ENCODE data around the gene RASA3. TPM values are rescaled to one million over a fixed set of nuclear protein-coding genes. Genes with fewer than 3 reads are reported as not detected.

The RASA3 gene
- total and polyA plus RNA-seq, 2 of the 8 experiments (the other 6 are each of a cell fraction or from before 2014, with no cell fraction given): 7.5 to 21.9 TPM

- WGBS, 2 experiments (ENCODE audit: extremely low coverage in 1 of 2, insufficient coverage in 1 of 2, insufficient read length in 1 of 2, insufficient replicate concordance in 2 of 2, low coverage in 1 of 2, low lambda C conversion rate in 2 of 2, missing lambda C conversion rate in 1 of 2): 81% methylated on average over 40 of the region's 40 CpGs; no CpG with 5 or more reads in 1 of the 2 experiments
- Histone ChIP-seq H3K23ac (ENCODE audit: insufficient read length) (no peak overlapping the region), H4K8ac (ENCODE audit: extremely low read depth, insufficient read depth, low read length) (no peak overlapping the region), H3K9ac (replicated peaks in 1 of 4; ENCODE audit: extremely low read depth in 1 of 4, low read depth in 3 of 4, low read length in 3 of 4) (peak overlapping the region in 1 of 4 experiments; percentile 11; a peak in 1 of 7 replicates), H3K4me2 (ENCODE audit: insufficient read depth in 1 of 2, low read depth in 2 of 2, low read length in 2 of 2) (0 out of 4 replicates have a peak overlapping the region, but pooled peaks of 1 of the 2 experiments have one; percentile 17), H2BK120ac (replicated peaks; ENCODE audit: low read depth, low read length) (no peak overlapping the region), H4K91ac (replicated peaks; ENCODE audit: insufficient read length, low read length) (no peak overlapping the region), H3K18ac (ENCODE audit: extremely low read depth, low read length) (no peak overlapping the region), H2AK5ac (ENCODE audit: low read depth, low read length) (no peak overlapping the region), H3K4me3 (ENCODE audit: extremely low read depth in 1 of 4, insufficient read depth in 2 of 4, low read depth in 3 of 4, low read length in 4 of 4) (no peak overlapping the region), H2AFZ (ENCODE audit: low read length) (no peak overlapping the region), H3K27ac (ENCODE audit: low read depth, low read length) (no peak overlapping the region), H3K27me3 (replicated peaks in 1 of 4; ENCODE audit: control insufficient read depth in 3 of 4, extremely low read depth in 1 of 4, insufficient read depth in 3 of 4, low read length in 3 of 4) (no peaks in the 10 kb centered on the region), H2BK20ac (ENCODE audit: low read length) (no peak overlapping the region), H3K4ac (replicated peaks; ENCODE audit: insufficient read length, low read depth, low read length) (no peak overlapping the region), H2BK12ac (ENCODE audit: low read depth, low read length) (no peak overlapping the region), H3K56ac (replicated peaks; ENCODE audit: insufficient read length, low read depth, low read length) (no peak overlapping the region), H2BK15ac (ENCODE audit: low read length) (no peak overlapping the region), H4K5ac (ENCODE audit: insufficient read length, low read depth, low read length) (no peak overlapping the region), H3K79me2 (ENCODE audit: control insufficient read depth in 1 of 2, insufficient read depth in 2 of 2, low read length in 2 of 2) (peaks cover 0 to 3% of the 10 kb centered on the region in 2 experiments; a peak in 1 of 4 replicates), H3K79me1 (ENCODE audit: low read depth, low read length) (peaks cover 13% of the 10 kb centered on the region), H3K23me2 (ENCODE audit: low read depth, low read length) (no peaks in the 10 kb centered on the region; the same call in 1 of the 2 replicates), H3K14ac (ENCODE audit: insufficient read length) (no peak overlapping the region), H3K36me3 (ENCODE audit: control insufficient read depth in 2 of 4, insufficient read depth in 4 of 4, low read length in 3 of 4) (no peaks in the 10 kb centered on the region), H4K20me1 (replicated peaks in 1 of 2; ENCODE audit: control insufficient read depth in 1 of 2, insufficient read depth in 2 of 2, low read length in 2 of 2) (peaks cover 0 to 3% of the 10 kb centered on the region in 2 experiments), H2BK5ac (ENCODE audit: low read depth, low read length) (no peak overlapping the region), H3K9me3 (ENCODE audit: insufficient read depth in 2 of 2, low read depth in 1 of 2, low read length in 1 of 2) (peaks cover 0 to 3% of the 10 kb centered on the region in 2 experiments; a peak in 1 of 4 replicates), H3K4me1 (replicated peaks in 1 of 4; ENCODE audit: control insufficient read depth in 3 of 4, insufficient read depth in 4 of 4, low read length in 3 of 4) (peaks cover 0 to 20% (median 11%) of the 10 kb centered on the region in 4 experiments; a peak in 6 of 7 replicates)
- CTCF ChIA-PET (ENCODE audit: partially characterized antibody): interaction anchor here (0.8 kb wide), 1 partner anchor 61 kb away, joined by 4 read pairs; no protein-coding TSS in a partner anchor
- POLR2A ChIA-PET (ENCODE audit: partially characterized antibody): interaction anchor here (0.9 kb wide), 1 partner anchor 11 kb away, joined by 4 read pairs; no protein-coding TSS in a partner anchor
- FAIRE-seq (no peak), DNase-seq (ENCODE audit: low read depth in 1 of 2, low spot score in 2 of 2) (no peak)
- TF ChIP-seq SIN3A (conservative IDR thresholded peaks at IDR 0.05 in 1 of 2, IDR thresholded peaks at IDR 0.05 in 1 of 2; ENCODE audit: low read depth in 1 of 2, low read length in 2 of 2) (no peak), RFX5 (IDR thresholded peaks at IDR 0.05; ENCODE audit: borderline replicate concordance, low read depth, low read length) (no peak), POU5F1 (IDR thresholded peaks at IDR 0.05; ENCODE audit: low read depth, low read length) (no peak), TCF12 (IDR thresholded peaks at IDR 0.05; ENCODE audit: low read depth, low read length) (no peak), EGR1 (IDR thresholded peaks at IDR 0.05; ENCODE audit: borderline replicate concordance, low read depth, low read length) (no peak), SAP30 (IDR thresholded peaks at IDR 0.05; ENCODE audit: insufficient read depth, insufficient replicate concordance, low read length) (no peak), RAD21 (IDR thresholded peaks at IDR 0.05 in 1 of 2, conservative IDR thresholded peaks at IDR 0.05 in 1 of 2; ENCODE audit: low read depth in 2 of 2, low read length in 2 of 2) (no peak)
These were observed 96.6 kb downstream of the RASA3 start for GRCh38 chr13:114035583-114036531.
